Trophoblast cell (in vitro differentiated cells and primary cell): Measurements from ENCODE around the gene PTS.

Experiments
- DNase-seq, 2 donors: peaks; one replicate each; pipeline ENCODE4 v3.0.0-alpha.2; 2016
- H2AFZ ChIP-seq: 2 replicates; pipeline ENCODE4 v1.6.1; 2013; ENCODE audit warnings: low read length, moderate library complexity, mild to moderate bottlenecking; ENCODE audit not compliant: insufficient read depth, poor library complexity
- H2AK5ac ChIP-seq: 2 replicates; pipeline ENCODE4 v1.6.1; 2013; ENCODE audit warnings: mild to moderate bottlenecking, low read length
- H2BK120ac ChIP-seq: 2 replicates; pipeline ENCODE4 v1.6.1; 2013; ENCODE audit warnings: low read length, mild to moderate bottlenecking, moderate library complexity; ENCODE audit not compliant: insufficient read depth, poor library complexity
- H2BK12ac ChIP-seq: 2 replicates; pipeline ENCODE4 v1.6.1; 2013; ENCODE audit warnings: mild to moderate bottlenecking, low read length, moderate library complexity
- H2BK5ac ChIP-seq: 2 replicates; pipeline ENCODE4 v1.6.1; 2013; ENCODE audit warnings: low read length, low read depth, moderate library complexity, mild to moderate bottlenecking; ENCODE audit not compliant: poor library complexity
- H3K14ac ChIP-seq: 2 replicates; pipeline ENCODE4 v1.6.1; 2013; ENCODE audit warnings: mild to moderate bottlenecking, low read length
- H3K18ac ChIP-seq: 2 replicates; pipeline ENCODE4 v1.6.1; 2013; ENCODE audit warnings: mild to moderate bottlenecking, low read length
- H3K23ac ChIP-seq: 2 replicates; pipeline ENCODE4 v1.6.1; 2013; ENCODE audit warnings: low read length
- H3K27ac ChIP-seq: 2 replicates; pipeline ENCODE4 v1.5.1; 2013; ENCODE audit warnings: low read depth, mild to moderate bottlenecking, inconsistent platforms, low read length, moderate library complexity
- H3K27me3 ChIP-seq: 2 replicates; pipeline ENCODE4 v1.6.1; 2013; ENCODE audit warnings: inconsistent platforms, mild to moderate bottlenecking, low read length, moderate library complexity; ENCODE audit not compliant: insufficient read depth
- H3K36me3 ChIP-seq, 2 experiments: 1 replicate in 1 of 2; 2 replicates in 1 of 2; pipeline ENCODE4 v1.6.1; 2013; ENCODE audit warnings: low read length in 2 of 2, mild to moderate bottlenecking in 2 of 2, moderate library complexity in 1 of 2; ENCODE audit not compliant: insufficient read depth in 2 of 2, control insufficient read depth in 1 of 2
- H3K4ac ChIP-seq: 2 replicates; pipeline ENCODE4 v1.6.1; 2013; ENCODE audit warnings: low read depth, mild to moderate bottlenecking, low read length, moderate library complexity
- H3K4me1 ChIP-seq, 2 experiments: 1 replicate in 1 of 2; 2 replicates in 1 of 2; pipeline ENCODE4 v1.6.1; 2013; ENCODE audit warnings: low read length in 2 of 2, mild to moderate bottlenecking in 2 of 2, moderate library complexity in 1 of 2; ENCODE audit not compliant: insufficient read depth in 2 of 2, control insufficient read depth in 1 of 2
- H3K4me2 ChIP-seq: 2 replicates; pipeline ENCODE4 v1.6.1; 2013; ENCODE audit warnings: inconsistent platforms, mild to moderate bottlenecking, low read length, moderate library complexity
- H3K4me3 ChIP-seq: 2 replicates; pipeline ENCODE4 v1.5.1; 2013; ENCODE audit warnings: mild to moderate bottlenecking, low read depth, low read length, inconsistent platforms
- H3K79me1 ChIP-seq: one replicate; pipeline ENCODE4 v1.6.1; 2013; ENCODE audit warnings: low read length
- H3K79me2 ChIP-seq: 2 replicates; pipeline ENCODE4 v1.6.1; 2013; ENCODE audit warnings: low read length, mild to moderate bottlenecking; ENCODE audit not compliant: control insufficient read depth, insufficient read depth, poor library complexity
- H3K9ac ChIP-seq: 2 replicates; pipeline ENCODE4 v1.6.1; 2013; ENCODE audit warnings: mild to moderate bottlenecking, low read length
- H3K9me3 ChIP-seq: 2 replicates; pipeline ENCODE4 v1.6.1; 2013; ENCODE audit warnings: low read depth, mild to moderate bottlenecking, control low read depth, inconsistent platforms, low read length; ENCODE audit not compliant: insufficient read depth
- H4K12ac ChIP-seq: 2 replicates; pipeline ENCODE4 v1.6.1; 2013; ENCODE audit warnings: low read depth, mild to moderate bottlenecking, low read length, moderate library complexity
- H4K8ac ChIP-seq: 2 replicates; pipeline ENCODE4 v1.6.1; 2013; ENCODE audit warnings: low read depth, mild to moderate bottlenecking, low read length, moderate library complexity
- H4K91ac ChIP-seq: one replicate; pipeline ENCODE4 v1.6.1; 2013; ENCODE audit warnings: low read depth, mild to moderate bottlenecking, low read length, moderate library complexity
- WGBS: extraction: QIAGEN DNeasy Blood & Tissue Kit; methylation state at CpG from one replicate; pipeline ENCODE4 v1.1.7; 2013; ENCODE audit warnings: missing lambda C conversion rate; ENCODE audit not compliant: insufficient read length, insufficient coverage; ENCODE audit errors: extremely low coverage; 5-methylcytosine and 5-hydroxymethylcytosine counted together

PTS gene

GRCh38 chr11:112206071-112206470 is 20.2 kb upstream of the PTS start:
- DNase-seq = no peak
- Histone ChIP-seq H3K4me2 (no peak overlapping the region), H2AK5ac (no peak overlapping the region), H4K8ac (no peak overlapping the region), H2BK120ac (no peak overlapping the region), H3K14ac (no peak overlapping the region), H3K79me1 (no peaks in the 10 kb centered on the region), H3K27ac (no peak overlapping the region), H3K27me3 (no peaks in the 10 kb centered on the region), H2BK5ac (no peak overlapping the region), H3K9ac (no peak overlapping the region), H3K4ac (no peak overlapping the region), H3K18ac (no peak overlapping the region), H4K91ac (no peak overlapping the region), H3K23ac (no peak overlapping the region), H2BK12ac (no peak overlapping the region), H2AFZ (no peak overlapping the region), H4K12ac (no peak overlapping the region), H3K4me1 (no peaks in the 10 kb centered on the region), H3K79me2 (no peaks in the 10 kb centered on the region), H3K9me3 (peaks cover 3% of the 10 kb centered on the region), H3K4me3 (no peak overlapping the region), H3K36me3 (no peaks in the 10 kb centered on the region)
- no CpG with 5 or more reads among the region's 23 CpGs for WGBS

- no peak for DNase-seq
- H3K14ac ChIP-seq = no peak overlapping the region
- H3K79me1 ChIP-seq = no peaks in the 10 kb centered on the region
- no peak overlapping the region for H3K27ac ChIP-seq
- no peak overlapping the region for H4K91ac ChIP-seq
- WGBS = no CpG with 5 or more reads among the region's 1 CpG
- no peak overlapping the region for H3K4me2 ChIP-seq
- peaks cover 3% of the 10 kb centered on the region for H3K9me3 ChIP-seq
- no peaks in the 10 kb centered on the region for H3K79me2 ChIP-seq
- no peak overlapping the region for H3K4ac ChIP-seq
- no peak overlapping the region for H3K4me3 ChIP-seq
- H3K36me3 ChIP-seq = no peaks in the 10 kb centered on the region
- no peak overlapping the region for H2BK12ac ChIP-seq
- H3K4me1 ChIP-seq = no peaks in the 10 kb centered on the region
- no peak overlapping the region for H2BK120ac ChIP-seq
- no peak overlapping the region for H4K12ac ChIP-seq
- H2AFZ ChIP-seq = no peak overlapping the region
- no peak overlapping the region for H2BK5ac ChIP-seq
- H4K8ac ChIP-seq = no peak overlapping the region
- no peak overlapping the region for H3K23ac ChIP-seq
- H3K9ac ChIP-seq = no peak overlapping the region
- no peak overlapping the region for H2AK5ac ChIP-seq
- H3K27me3 ChIP-seq = no peaks in the 10 kb centered on the region
- H3K18ac ChIP-seq = no peak overlapping the region
Observed at GRCh38 chr11:112210890-112211289, 15.3 kb upstream of the PTS start.

- no peak overlapping the region for H4K91ac ChIP-seq
- no peak overlapping the region for H2BK120ac ChIP-seq
- H3K27me3 ChIP-seq = no peaks in the 10 kb centered on the region
- H4K8ac ChIP-seq = no peak overlapping the region
- H2BK5ac ChIP-seq = no peak overlapping the region
- no peak for DNase-seq
- no peak overlapping the region for H3K4ac ChIP-seq
- no peaks in the 10 kb centered on the region for H3K4me1 ChIP-seq
- H3K27ac ChIP-seq = no peak overlapping the region
- H3K79me1 ChIP-seq = no peaks in the 10 kb centered on the region
- no CpG with 5 or more reads among the region's 2 CpGs for WGBS
- no peak overlapping the region for H2AK5ac ChIP-seq
- no peaks in the 10 kb centered on the region for H3K36me3 ChIP-seq
- H3K14ac ChIP-seq = no peak overlapping the region
- no peaks in the 10 kb centered on the region for H3K9me3 ChIP-seq
- no peak overlapping the region for H3K23ac ChIP-seq
- no peak overlapping the region for H4K12ac ChIP-seq
- no peak overlapping the region for H3K4me2 ChIP-seq
- H3K9ac ChIP-seq = no peak overlapping the region
- no peak overlapping the region for H3K4me3 ChIP-seq
- H2BK12ac ChIP-seq = no peak overlapping the region
- H2AFZ ChIP-seq = no peak overlapping the region
- no peaks in the 10 kb centered on the region for H3K79me2 ChIP-seq
- no peak overlapping the region for H3K18ac ChIP-seq
Observed at GRCh38 chr11:112211536-112211935, 14.7 kb upstream of the PTS start.

- Histone ChIP-seq H3K4me2 (no peak overlapping the region), H2AFZ (no peak overlapping the region), H3K9me3 (no peaks in the 10 kb centered on the region), H2BK5ac (no peak overlapping the region), H3K36me3 (no peaks in the 10 kb centered on the region), H2BK12ac (no peak overlapping the region), H2BK120ac (no peak overlapping the region), H3K79me2 (no peaks in the 10 kb centered on the region), H4K91ac (no peak overlapping the region), H3K9ac (no peak overlapping the region), H3K18ac (no peak overlapping the region), H2AK5ac (no peak overlapping the region), H3K23ac (no peak overlapping the region), H4K12ac (no peak overlapping the region), H3K27me3 (no peaks in the 10 kb centered on the region), H3K14ac (no peak overlapping the region), H3K79me1 (no peaks in the 10 kb centered on the region), H3K4me1 (no peaks in the 10 kb centered on the region), H3K4ac (no peak overlapping the region), H3K4me3 (no peak overlapping the region), H3K27ac (no peak overlapping the region), H4K8ac (no peak overlapping the region)
- WGBS = no CpG with 5 or more reads among the region's 3 CpGs
- no peak for DNase-seq
Observed at GRCh38 chr11:112212290-112212689, 13.9 kb upstream of the PTS start.
